Measurements from ENCODE around the gene LMOD3.

Gene LMOD3

GRCh38 chr3:69121513-69121912 lies 882 bp downstream of the LMOD3 start:
- no peak for DNase-seq

- DNase-seq, result peak; percentile 85
Measured at GRCh38 chr3:69120879-69121464, 1.4 kb downstream of the LMOD3 start.

GRCh38 chr3:69119681-69120080 lies 2.7 kb downstream of the LMOD3 start:
- DNase-seq, result no peak

- no peak for DNase-seq
Measured at GRCh38 chr3:69119138-69119537, 3.3 kb downstream of the LMOD3 start.

- no peak for DNase-seq
Measured at GRCh38 chr3:69118555-69118954, 3.8 kb downstream of the LMOD3 start.

GRCh38 chr3:69116897-69117296 lies 5.5 kb downstream of the LMOD3 start:
- no peak for DNase-seq

GRCh38 chr3:69116162-69116561 lies 6.2 kb downstream of the LMOD3 start:
- DNase-seq, result no peak

GRCh38 chr3:69115731-69116130 lies 6.7 kb downstream of the LMOD3 start:
- DNase-seq, result no peak

GRCh38 chr3:69113536-69113935 lies 8.9 kb downstream of the LMOD3 start:
- DNase-seq, result no peak

- no peak for DNase-seq
Measured at GRCh38 chr3:69110941-69111546, 11.4 kb downstream of the LMOD3 start.

- DNase-seq, result no peak
Measured at GRCh38 chr3:69108811-69109210, 13.6 kb downstream of the LMOD3 start.

GRCh38 chr3:69107841-69108240 lies 14.6 kb downstream of the LMOD3 start:
- no peak for DNase-seq

- DNase-seq, result no peak
Measured at GRCh38 chr3:69105320-69105719, 17.1 kb downstream of the LMOD3 start.

GRCh38 chr3:69104586-69104985 lies 17.8 kb downstream of the LMOD3 start:
- no peak for DNase-seq

- no peak for DNase-seq
Measured at GRCh38 chr3:69103123-69103522, 19.3 kb downstream of the LMOD3 start.

- DNase-seq, result no peak
Measured at GRCh38 chr3:69102384-69102783, 20.0 kb downstream of the LMOD3 start.

- no peak for DNase-seq
Measured at GRCh38 chr3:69099576-69099975, 22.8 kb downstream of the LMOD3 start.

GRCh38 chr3:69097407-69098086 lies 24.8 kb downstream of the LMOD3 start:
- no peak for DNase-seq

GRCh38 chr3:69096299-69096698 lies 26.1 kb downstream of the LMOD3 start:
- DNase-seq, result no peak

GRCh38 chr3:69095636-69096035 lies 26.8 kb downstream of the LMOD3 start:
- no peak for DNase-seq

GRCh38 chr3:69094467-69095205 lies 27.8 kb downstream of the LMOD3 start:
- no peak for DNase-seq

GRCh38 chr3:69092030-69092516 lies 30.3 kb downstream of the LMOD3 start:
- DNase-seq, result no peak

GRCh38 chr3:69091389-69092029 lies 30.9 kb downstream of the LMOD3 start:
- DNase-seq, result no peak

All from activated T-cell treated with anti-CD3 and anti-CD28 coated beads for 4 hours (primary cell).